ENCODE results near the gene C21orf91.

DNA sequence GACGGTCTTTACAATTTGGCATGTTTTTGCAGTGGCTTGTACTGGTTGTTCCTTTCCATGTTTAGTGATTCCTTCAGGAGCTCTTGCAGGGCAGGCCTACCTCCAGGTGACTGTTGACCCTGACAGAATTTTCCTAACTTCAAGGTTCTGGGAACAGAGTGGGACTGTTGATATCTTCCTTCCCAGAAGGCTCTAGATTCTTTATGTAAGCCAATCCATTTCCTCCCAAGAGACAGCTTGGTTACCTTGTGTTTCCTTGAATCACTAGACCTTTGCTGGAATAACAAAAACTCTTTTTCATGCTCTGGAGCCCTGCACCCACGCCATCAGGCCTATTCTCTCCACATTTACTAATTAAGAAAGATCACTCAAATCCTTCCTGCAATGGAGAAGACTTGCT, 67.0 kb downstream of the C21orf91 start:
- TF ChIP-seq NFRKB (IDR thresholded peaks at IDR 0.05) (no peak), TARDBP (IDR thresholded peaks at IDR 0.05) (no peak), LEF1 (IDR thresholded peaks at IDR 0.05; ENCODE audit: borderline replicate concordance) (no peak), SP1 (IDR thresholded peaks at IDR 0.05) (no peak), L3MBTL2 (conservative IDR thresholded peaks at IDR 0.05) (no peak), HDGF (IDR thresholded peaks at IDR 0.05; ENCODE audit: borderline replicate concordance) (no peak), ZNF384 (IDR thresholded peaks at IDR 0.05) (no peak)

All from HEK293T (cell line).